ENCODE results near the gene ARL6IP4.

ARL6IP4 gene

DNA sequence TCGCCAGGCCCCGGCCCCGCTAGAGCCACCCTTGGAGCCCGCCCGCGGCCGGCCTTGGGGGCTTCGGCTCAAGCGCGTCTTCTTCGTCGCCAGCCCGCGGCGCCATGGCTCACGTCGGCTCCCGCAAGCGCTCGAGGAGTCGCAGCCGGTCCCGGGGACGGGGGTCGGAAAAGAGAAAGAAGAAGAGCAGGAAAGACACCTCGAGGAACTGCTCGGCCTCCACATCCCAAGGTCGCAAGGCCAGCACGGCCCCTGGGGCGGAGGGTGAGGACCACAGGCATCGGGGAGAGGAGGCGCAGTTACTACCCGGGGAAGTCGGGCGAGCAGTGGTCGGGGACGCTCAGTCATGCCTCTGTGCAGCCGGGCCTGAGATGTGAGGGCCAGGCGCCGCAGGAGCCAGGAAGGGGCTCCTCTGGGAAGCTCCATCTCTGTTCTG is 573 bp downstream of the ARL6IP4 start:
- TF ChIP-seq, protein P1, sequence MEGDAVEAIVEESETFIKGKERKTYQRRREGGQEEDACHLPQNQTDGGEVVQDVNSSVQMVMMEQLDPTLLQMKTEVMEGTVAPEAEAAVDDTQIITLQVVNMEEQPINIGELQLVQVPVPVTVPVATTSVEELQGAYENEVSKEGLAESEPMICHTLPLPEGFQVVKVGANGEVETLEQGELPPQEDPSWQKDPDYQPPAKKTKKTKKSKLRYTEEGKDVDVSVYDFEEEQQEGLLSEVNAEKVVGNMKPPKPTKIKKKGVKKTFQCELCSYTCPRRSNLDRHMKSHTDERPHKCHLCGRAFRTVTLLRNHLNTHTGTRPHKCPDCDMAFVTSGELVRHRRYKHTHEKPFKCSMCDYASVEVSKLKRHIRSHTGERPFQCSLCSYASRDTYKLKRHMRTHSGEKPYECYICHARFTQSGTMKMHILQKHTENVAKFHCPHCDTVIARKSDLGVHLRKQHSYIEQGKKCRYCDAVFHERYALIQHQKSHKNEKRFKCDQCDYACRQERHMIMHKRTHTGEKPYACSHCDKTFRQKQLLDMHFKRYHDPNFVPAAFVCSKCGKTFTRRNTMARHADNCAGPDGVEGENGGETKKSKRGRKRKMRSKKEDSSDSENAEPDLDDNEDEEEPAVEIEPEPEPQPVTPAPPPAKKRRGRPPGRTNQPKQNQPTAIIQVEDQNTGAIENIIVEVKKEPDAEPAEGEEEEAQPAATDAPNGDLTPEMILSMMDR (conservative IDR thresholded peaks at IDR 0.05) = no peak
- peak overlapping the region; percentile 88 for H3K27ac ChIP-seq

DNA sequence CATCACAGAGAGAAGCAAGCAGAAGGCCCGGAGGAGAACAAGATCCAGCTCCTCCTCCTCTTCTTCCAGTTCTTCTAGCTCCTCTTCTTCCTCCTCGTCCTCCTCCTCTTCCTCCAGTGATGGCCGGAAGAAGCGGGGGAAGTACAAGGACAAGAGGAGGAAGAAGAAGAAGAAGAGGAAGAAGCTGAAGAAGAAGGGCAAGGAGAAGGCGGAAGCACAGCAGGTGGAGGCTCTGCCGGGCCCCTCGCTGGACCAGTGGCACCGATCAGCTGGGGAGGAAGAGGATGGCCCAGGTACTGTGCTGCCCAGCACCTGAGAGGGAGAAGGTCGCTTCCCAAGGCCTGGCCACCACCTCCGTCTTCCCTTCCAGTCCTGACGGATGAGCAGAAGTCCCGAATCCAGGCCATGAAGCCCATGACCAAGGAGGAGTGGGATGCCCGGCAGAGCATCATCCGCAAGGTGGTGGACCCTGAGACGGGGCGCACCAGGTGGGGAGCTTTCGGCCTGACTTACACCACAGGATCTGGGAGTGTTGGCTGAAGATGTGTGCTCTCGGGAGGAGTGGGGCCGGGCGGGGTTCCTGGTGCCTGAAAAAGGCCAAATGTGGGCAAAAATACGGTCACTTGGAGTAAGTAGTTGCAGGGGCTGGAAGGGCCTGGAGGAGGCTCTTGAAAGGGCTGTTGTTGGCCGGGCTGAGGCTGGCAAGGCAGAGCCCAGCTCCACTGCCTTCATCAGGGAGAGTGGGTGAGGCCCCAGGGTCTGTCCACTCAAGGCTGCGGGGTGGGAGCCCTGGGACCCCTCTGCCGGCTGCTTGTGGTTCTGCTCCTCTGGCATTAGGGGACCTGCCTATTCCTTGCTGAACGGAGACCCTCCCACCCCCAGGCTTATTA is 1.4 kb downstream of the ARL6IP4 start:
- TF ChIP-seq, protein P1 (conservative IDR thresholded peaks at IDR 0.05) = no peak
- peak overlapping the region; percentile 88 for H3K27ac ChIP-seq

DNA sequence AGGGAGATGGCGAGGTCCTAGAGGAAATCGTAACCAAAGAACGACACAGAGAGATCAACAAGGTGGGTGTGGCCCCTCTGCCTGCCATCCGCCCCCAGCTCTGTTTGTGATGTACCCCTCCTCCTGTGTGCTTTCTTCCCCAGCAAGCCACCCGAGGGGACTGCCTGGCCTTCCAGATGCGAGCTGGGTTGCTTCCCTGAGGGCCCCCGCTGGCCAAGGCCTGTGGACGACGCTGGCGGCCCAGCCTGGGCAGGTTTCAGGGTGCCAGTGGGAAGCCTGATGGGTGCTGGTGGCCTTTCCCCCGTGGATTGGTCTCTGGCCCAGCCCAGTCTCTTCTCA is 2.0 kb downstream of the ARL6IP4 start:
- TF ChIP-seq, protein P1 (conservative IDR thresholded peaks at IDR 0.05) = no peak
- no peak overlapping the region for H3K27ac ChIP-seq

DNA sequence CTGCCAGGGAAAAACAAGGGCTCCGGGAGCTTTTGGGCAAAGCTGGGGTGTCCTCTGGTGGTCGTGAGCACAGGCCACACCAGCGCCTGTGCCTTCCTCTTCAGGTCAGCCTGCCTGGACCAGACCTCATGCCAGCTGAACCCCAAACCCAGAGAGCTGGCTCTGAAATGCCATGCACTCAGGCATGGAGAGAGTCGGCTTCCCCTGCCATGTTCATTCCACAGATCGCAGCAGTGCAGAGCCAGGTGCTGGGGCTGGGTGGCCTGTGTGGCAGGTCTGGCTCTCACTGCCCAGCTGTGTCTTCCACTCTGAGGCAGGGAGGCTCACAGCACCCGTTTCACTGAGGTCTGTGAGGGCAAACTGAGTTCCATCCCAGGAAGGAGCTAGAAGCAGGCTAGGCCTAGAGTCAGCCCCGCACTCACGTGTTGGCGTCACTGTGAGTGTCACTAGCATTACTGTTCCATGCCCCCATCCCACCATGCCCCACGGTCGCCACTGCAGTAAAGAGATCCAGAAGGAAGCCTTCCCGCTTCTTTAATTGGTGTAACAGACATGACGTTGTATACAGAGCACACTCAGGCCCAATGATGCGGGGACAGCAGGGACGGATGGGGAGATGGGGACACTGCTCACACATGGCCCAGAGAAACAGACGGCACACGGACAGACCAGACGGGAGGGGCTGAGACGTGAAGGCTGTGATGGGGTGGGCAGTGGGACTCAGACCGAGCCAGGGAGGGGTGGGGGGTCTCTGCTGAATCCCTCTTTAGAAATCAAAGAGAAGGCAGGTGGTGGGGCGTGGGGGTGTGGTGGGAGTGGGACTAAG is 2.7 kb downstream of the ARL6IP4 start:
- TF ChIP-seq, protein P1 (conservative IDR thresholded peaks at IDR 0.05) = no peak
- H3K27ac ChIP-seq = no peak overlapping the region

DNA sequence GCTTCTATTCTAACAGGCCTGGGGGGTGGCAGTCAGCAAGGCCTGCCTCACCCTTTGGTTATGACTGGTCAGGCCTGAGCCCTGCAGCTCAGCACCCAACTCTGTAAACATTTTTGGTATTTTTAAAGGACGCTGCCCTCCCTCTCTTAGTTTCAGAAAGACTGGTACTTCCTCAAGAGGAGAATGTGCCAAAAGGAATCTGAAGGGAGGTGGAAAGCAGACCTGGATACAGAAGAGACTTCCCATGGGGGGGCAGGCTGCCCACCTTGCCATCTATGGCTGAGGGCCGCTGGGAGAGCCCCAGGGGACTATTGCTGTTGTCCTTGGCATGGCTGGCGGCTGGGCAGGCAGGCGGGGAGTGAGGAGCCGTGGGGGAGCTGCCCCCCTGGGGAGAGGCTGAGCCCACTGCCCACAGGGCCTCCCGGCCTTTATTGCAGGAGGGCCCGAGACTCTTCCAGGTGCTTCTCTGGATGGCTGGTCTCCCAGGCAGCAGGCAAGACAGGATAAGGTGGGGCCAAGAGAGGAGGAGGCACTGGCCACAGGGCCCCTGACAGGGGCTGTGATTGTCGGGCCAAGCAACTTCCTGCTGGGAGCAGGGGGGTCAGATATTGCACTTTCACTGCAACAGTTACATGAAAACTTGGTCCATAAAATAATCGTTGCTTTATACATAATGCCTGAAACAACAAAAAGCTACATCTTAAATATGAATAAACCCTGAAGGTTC is 3.5 kb downstream of the ARL6IP4 start:
- no peak overlapping the region for H3K27ac ChIP-seq
- TF ChIP-seq, protein P1 (conservative IDR thresholded peaks at IDR 0.05) = no peak

DNA sequence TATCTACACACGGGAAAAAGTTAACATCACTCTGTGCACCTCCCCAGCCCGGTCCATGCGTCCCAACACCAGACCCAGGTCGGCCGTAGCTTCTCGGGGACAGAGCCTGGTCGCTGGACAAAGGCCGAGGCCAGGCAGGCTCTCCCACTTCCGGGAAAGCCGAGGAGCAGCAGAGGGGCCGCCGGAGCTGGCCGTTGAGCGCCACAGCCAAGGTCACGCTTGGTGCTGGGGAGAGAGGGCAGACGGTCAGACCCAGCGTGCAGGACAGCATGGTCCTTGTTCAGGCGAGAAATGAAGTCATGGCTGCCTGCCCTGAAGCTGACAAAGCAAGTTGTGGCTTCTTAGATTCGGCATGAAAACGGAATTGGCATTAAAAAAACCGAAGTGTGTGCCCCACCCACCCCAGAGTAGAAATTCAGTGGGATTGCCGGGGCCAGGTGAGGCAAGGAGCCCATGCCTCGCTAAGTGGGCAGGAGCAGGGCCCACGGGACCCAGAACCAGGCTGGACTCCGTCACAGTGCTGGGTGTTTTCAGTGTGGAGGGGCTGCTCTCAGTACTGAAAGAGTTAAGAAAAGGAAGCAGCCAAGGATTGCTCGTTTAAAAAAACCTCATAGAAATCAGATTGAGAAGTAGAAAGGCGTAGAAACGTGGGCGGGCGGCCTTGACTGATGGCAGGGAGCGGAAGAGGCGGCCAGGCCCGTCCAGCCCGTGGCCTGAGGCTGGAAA is 4.3 kb downstream of the ARL6IP4 start:
- no peak overlapping the region for H3K27ac ChIP-seq

More for the DNA sequence above, 4.3 kb downstream of the ARL6IP4 start:
- TF ChIP-seq, protein P1 (conservative IDR thresholded peaks at IDR 0.05) = no peak
